H1 (cell line): ENCODE data around the gene RS1. TPM values are rescaled to one million over a fixed set of nuclear protein-coding genes. Genes with fewer than 3 reads are reported as not detected.

ENCODE experiments used
- CTCF ChIA-PET: fragments of 300-600 bp; sonication (Branson Sonifier 250); formaldehyde crosslinking; loops from one replicate; lab custom pipeline; 2021; ENCODE audit not compliant: partially characterized antibody; lab: Charles Lee
- POLR2A ChIA-PET: fragments of 300-600 bp; sonication (Branson Sonifier 250); formaldehyde crosslinking; loops from one replicate; lab custom pipeline; 2021; ENCODE audit warnings: inconsistent platforms; ENCODE audit not compliant: partially characterized antibody; lab: Charles Lee
- DNase-seq, 2 experiments: peaks; one replicate each; pipeline versions ENCODE4 v3.0.0 to v3.0.0-alpha.2; 2010 to 2022; ENCODE audit warnings: low spot score in 2 of 2, low read depth in 1 of 2, mixed read lengths in 1 of 2
- FAIRE-seq: peaks from 2 replicates; lab custom pipeline; 2011; peaks lifted over from hg19 to GRCh38; lab: Jason Lieb, UNC
- H2AFZ ChIP-seq: 2 replicates; pipeline ENCODE4 v1.8.1; 2012; ENCODE audit warnings: low read length, inconsistent platforms
- H2AK5ac ChIP-seq: 2 replicates; pipeline ENCODE4 v1.6.1; 2013; ENCODE audit warnings: low read depth, low read length
- H2BK120ac ChIP-seq: replicated peaks from 2 replicates; pipeline ENCODE3; 2013; ENCODE audit warnings: low read depth, low read length, inconsistent platforms
- H2BK12ac ChIP-seq: 2 replicates; pipeline ENCODE4 v1.6.1; 2013; ENCODE audit warnings: low read depth, low read length
- H2BK15ac ChIP-seq: 2 replicates; pipeline ENCODE4 v1.6.1; 2013; ENCODE audit warnings: low read length
- H2BK20ac ChIP-seq: 2 replicates; pipeline ENCODE4 v1.6.1; 2013; ENCODE audit warnings: low read length
- H2BK5ac ChIP-seq: 2 replicates; pipeline ENCODE4 v1.6.1; 2013; ENCODE audit warnings: low read depth, low read length
- H3K14ac ChIP-seq: 2 replicates; pipeline ENCODE4 v1.6.1; 2013; ENCODE audit warnings: inconsistent platforms; ENCODE audit not compliant: insufficient read length
- H3K18ac ChIP-seq: 2 replicates; pipeline ENCODE4 v1.6.1; 2013; ENCODE audit warnings: low read length; ENCODE audit errors: extremely low read depth
- H3K23ac ChIP-seq: 2 replicates; pipeline ENCODE4 v1.6.1; 2013; ENCODE audit warnings: inconsistent platforms; ENCODE audit not compliant: insufficient read length
- H3K23me2 ChIP-seq: 2 replicates; pipeline ENCODE4 v1.6.1; 2013; ENCODE audit warnings: low read depth, low read length
- H3K27ac ChIP-seq: 2 replicates; pipeline ENCODE4 v1.6.1; 2011; ENCODE audit warnings: low read depth, low read length, inconsistent platforms
- H3K27me3 ChIP-seq, 4 experiments: replicated peaks in 1 of 4; 1 replicate in 1 of 4; 2 replicates in 3 of 4; pipeline versions ENCODE4 v1.6.1 to v1.8.1; 2011 to 2013; ENCODE audit warnings: low read length in 3 of 4, mild to moderate bottlenecking in 3 of 4, inconsistent platforms in 2 of 4, mixed read lengths in 2 of 4, moderate library complexity in 1 of 4; ENCODE audit not compliant: control insufficient read depth in 3 of 4, insufficient read depth in 3 of 4; ENCODE audit errors: extremely low read depth in 1 of 4
- H3K36me3 ChIP-seq, 4 experiments: 2 replicates each; pipeline versions ENCODE4 v1.6.1 to v1.8.1; 2011 to 2013; ENCODE audit warnings: mild to moderate bottlenecking in 4 of 4, low read length in 3 of 4, moderate library complexity in 2 of 4, control low read depth in 1 of 4, inconsistent platforms in 1 of 4; ENCODE audit not compliant: insufficient read depth in 4 of 4, control insufficient read depth in 2 of 4
- H3K4ac ChIP-seq: replicated peaks from 2 replicates; pipeline ENCODE3; 2013; ENCODE audit warnings: low read length, low read depth, mixed read lengths, inconsistent platforms; ENCODE audit not compliant: insufficient read length
- H3K4me1 ChIP-seq, 4 experiments: replicated peaks in 1 of 4; 1 replicate in 1 of 4; 2 replicates in 3 of 4; pipeline versions ENCODE4 v1.6.1 to v1.8.1; 2011 to 2013; ENCODE audit warnings: low read length in 3 of 4, inconsistent platforms in 2 of 4, mixed read lengths in 1 of 4; ENCODE audit not compliant: insufficient read depth in 4 of 4, control insufficient read depth in 3 of 4
- H3K4me2 ChIP-seq, 2 experiments: 2 replicates each; pipeline versions ENCODE4 v1.6.1 to v1.8.1; 2011 to 2013; ENCODE audit warnings: low read depth in 2 of 2, low read length in 2 of 2, control low read depth in 1 of 2, inconsistent platforms in 1 of 2, mild to moderate bottlenecking in 1 of 2; ENCODE audit not compliant: insufficient read depth in 1 of 2
- H3K4me3 ChIP-seq, 4 experiments: fragments of 200-600, 300-600 bp in 1 of 4; sonication (generic), shearing (Covaris generic), sonication (Bioruptor Twin) in 1 of 4; 2 replicates each; pipeline versions ENCODE4 v1.5.1 to v1.8.1; 2011 to 2016; ENCODE audit warnings: low read length in 4 of 4, low read depth in 3 of 4, control low read depth in 2 of 4, inconsistent platforms in 2 of 4, mild to moderate bottlenecking in 2 of 4, mixed read lengths in 1 of 4, moderate library complexity in 1 of 4; ENCODE audit not compliant: insufficient read depth in 2 of 4; ENCODE audit errors: extremely low read depth in 1 of 4
- H3K56ac ChIP-seq: replicated peaks from 2 replicates; pipeline ENCODE3; 2013; ENCODE audit warnings: low read depth, mild to moderate bottlenecking, mixed read lengths, low read length, inconsistent platforms; ENCODE audit not compliant: insufficient read length
- H3K79me1 ChIP-seq: 2 replicates; pipeline ENCODE4 v1.6.1; 2013; ENCODE audit warnings: low read depth, low read length, control low read depth
- H3K79me2 ChIP-seq, 2 experiments: 2 replicates each; pipeline versions ENCODE4 v1.6.1 to v1.8.1; 2012 to 2013; ENCODE audit warnings: low read length in 2 of 2, mild to moderate bottlenecking in 2 of 2, inconsistent platforms in 1 of 2; ENCODE audit not compliant: insufficient read depth in 2 of 2, control insufficient read depth in 1 of 2
- H3K9ac ChIP-seq, 4 experiments: replicated peaks in 1 of 4; 1 replicate in 1 of 4; 2 replicates in 3 of 4; pipeline versions ENCODE4 v1.6.1 to v1.8.1; 2011 to 2013; ENCODE audit warnings: low read depth in 3 of 4, low read length in 3 of 4, control low read depth in 2 of 4, mild to moderate bottlenecking in 2 of 4, moderate library complexity in 2 of 4, inconsistent platforms in 1 of 4; ENCODE audit errors: extremely low read depth in 1 of 4
- H3K9me3 ChIP-seq, 2 experiments: 2 replicates each; pipeline versions ENCODE4 v1.6.1 to v1.8.1; 2012 to 2013; ENCODE audit warnings: mild to moderate bottlenecking in 2 of 2, moderate library complexity in 2 of 2, control low read depth in 1 of 2, inconsistent platforms in 1 of 2, low read depth in 1 of 2, low read length in 1 of 2, mixed read lengths in 1 of 2; ENCODE audit not compliant: insufficient read depth in 2 of 2
- H4K20me1 ChIP-seq, 2 experiments: replicated peaks in 1 of 2; 2 replicates each; pipeline versions ENCODE3 to v1.8.1; 2011 to 2013; ENCODE audit warnings: inconsistent platforms in 2 of 2, low read length in 2 of 2, mild to moderate bottlenecking in 1 of 2; ENCODE audit not compliant: insufficient read depth in 2 of 2, control insufficient read depth in 1 of 2
- H4K5ac ChIP-seq: 2 replicates; pipeline ENCODE4 v1.6.1; 2013; ENCODE audit warnings: low read length, low read depth, mixed read lengths, inconsistent platforms; ENCODE audit not compliant: insufficient read length
- H4K8ac ChIP-seq: 2 replicates; pipeline ENCODE4 v1.8.0; 2013; ENCODE audit warnings: mild to moderate bottlenecking, moderate library complexity, low read length, inconsistent platforms; ENCODE audit not compliant: insufficient read depth; ENCODE audit errors: extremely low read depth
- H4K91ac ChIP-seq: replicated peaks from 2 replicates; pipeline ENCODE3; 2013; ENCODE audit warnings: low read length, mixed read lengths, inconsistent platforms; ENCODE audit not compliant: insufficient read length
- BRCA1 ChIP-seq: IDR thresholded peaks from 2 replicates; pipeline ENCODE4 v1.6.1; 2012; ENCODE audit warnings: low read depth, low read length, improper control_type of control experiment
- CBX5 ChIP-seq: fragments of 300-800, 300-1000 bp; sonication (generic); IDR thresholded peaks from 2 replicates; pipeline ENCODE4 v1.7.1; 2016; ENCODE audit warnings: antibody characterized with exemption, low read length, low read depth
- CHD1 ChIP-seq: IDR thresholded peaks from 2 replicates; pipeline ENCODE4 v1.6.1; 2012; ENCODE audit warnings: low read depth, low read length, improper control_type of control experiment
- CHD2 ChIP-seq: IDR thresholded peaks from 2 replicates; pipeline ENCODE4 v1.6.1; 2012; ENCODE audit warnings: low read length, improper control_type of control experiment
- KDM1A ChIP-seq: fragments of 200-600, 300-600 bp; sonication (generic); IDR thresholded peaks from 2 replicates; pipeline ENCODE4 v1.7.1; 2016; ENCODE audit warnings: mild to moderate bottlenecking, low read length, borderline replicate concordance
- PHF8 ChIP-seq: fragments of 200-600 bp; sonication (generic); conservative IDR thresholded peaks from 2 replicates; pipeline ENCODE4 v1.7.1; 2012; ENCODE audit warnings: low read depth, mild to moderate bottlenecking, inconsistent platforms, low read length, moderate library complexity
- POLR2A ChIP-seq, 2 experiments: IDR thresholded peaks; 1 replicate in 1 of 2; 2 replicates in 1 of 2; pipeline ENCODE4 v1.6.1; 2011; ENCODE audit warnings: low read depth in 2 of 2, low read length in 2 of 2, mild to moderate bottlenecking in 2 of 2; ENCODE audit errors: control extremely low read depth in 1 of 2
- RAD21 ChIP-seq, 2 experiments: IDR thresholded peaks in 1 of 2; conservative IDR thresholded peaks in 1 of 2; 2 replicates each; pipeline ENCODE4 v1.6.1; 2011; ENCODE audit warnings: low read depth in 2 of 2, low read length in 2 of 2, improper control_type of control experiment in 1 of 2, inconsistent platforms in 1 of 2, mild to moderate bottlenecking in 1 of 2, moderate library complexity in 1 of 2
- RFX5 ChIP-seq: IDR thresholded peaks from 2 replicates; pipeline ENCODE4 v1.6.1; 2011; ENCODE audit warnings: low read depth, low read length, improper control_type of control experiment, borderline replicate concordance
- TEAD4 ChIP-seq: IDR thresholded peaks from 2 replicates; pipeline ENCODE4 v1.6.1; 2012; ENCODE audit warnings: low read depth, low read length, inconsistent platforms, mixed read lengths
- ZNF274 ChIP-seq: IDR thresholded peaks from 2 replicates; pipeline ENCODE4 v1.7.0; 2012; ENCODE audit warnings: low read length, borderline replicate concordance; ENCODE audit errors: extremely low read depth
- WGBS, 2 experiments: shearing (Covaris generic) in 1 of 2; methylation state at CpG; one replicate each; pipeline versions ENCODE4 v1.1.6 to v1.1.7; 2013 to 2015; ENCODE audit warnings: low lambda C conversion rate in 2 of 2, mixed read lengths in 2 of 2, inconsistent platforms in 1 of 2, low coverage in 1 of 2, missing lambda C conversion rate in 1 of 2; ENCODE audit not compliant: insufficient replicate concordance in 2 of 2, insufficient coverage in 1 of 2, insufficient read length in 1 of 2; ENCODE audit errors: extremely low coverage in 1 of 2, missing lambda C conversion rate in 1 of 2; 5-methylcytosine and 5-hydroxymethylcytosine counted together
- polyA plus RNA-seq, 7 experiments: library from polyadenylated mRNA; depleted of rRNA in 3 of 7; stranded (reverse) in 5 of 7; unstranded in 2 of 7; fragments of >200 nt in 5 of 7; fragments of 200-250 nt in 2 of 7; gene quantifications; 1 replicate in 5 of 7; 2 replicates in 1 of 7; 4 replicates in 1 of 7; pipeline versions ENCODE4 v1.2.1 to v1.2.3, GENCODE V29; 2011 to 2013; ENCODE audit warnings: missing spikeins in 2 of 7, mixed read lengths in 2 of 7
- total RNA-seq: library from RNA; stranded (reverse); fragmentation: NEBNext Ultra II Directional; extraction: Animal tissue kit (Norgen Biotek cat#: 25700); gene quantifications from 2 replicates; pipeline ENCODE4 v1.2.1, GENCODE V29; 2021

RS1 gene
- total and polyA plus RNA-seq, 2 of the 8 experiments (the other 6 are each of a cell fraction or from before 2014, with no cell fraction given), result 0.03 TPM; not detected in 1

DNA sequence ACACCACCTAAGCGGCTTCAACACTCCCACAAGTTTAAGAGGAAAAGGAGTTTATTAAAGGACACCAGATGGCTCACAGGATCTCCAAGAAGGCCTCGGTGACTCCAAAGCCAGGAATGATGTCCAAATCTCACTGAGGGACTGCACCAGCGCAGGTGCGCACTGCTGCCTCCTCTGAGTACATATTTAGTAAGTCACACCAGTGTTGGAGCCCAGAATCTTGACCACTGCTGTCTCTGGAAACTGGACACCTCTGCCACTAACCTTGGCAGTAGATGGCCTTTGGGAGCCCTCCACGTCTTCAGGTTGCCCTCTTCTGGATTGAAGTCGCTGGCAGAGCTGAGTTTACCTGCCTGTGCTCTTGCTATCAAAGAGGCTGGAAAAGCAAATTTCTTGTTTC is 10.1 kb upstream of the RS1 start:
- no peak overlapping the region for H2AK5ac ChIP-seq
- H4K8ac ChIP-seq, result no peak overlapping the region
- no peak overlapping the region for H3K14ac ChIP-seq
- H3K23ac ChIP-seq, result no peak overlapping the region
- no peaks in the 10 kb centered on the region for H3K36me3 ChIP-seq
- no peak overlapping the region for H3K4me3 ChIP-seq
- H2BK12ac ChIP-seq, result no peak overlapping the region
- no peak for FAIRE-seq
- 0 out of 7 replicates have a peak, but pooled peaks cover 0 to 2% (median 0%) of the 10 kb centered on the region in 4 experiments for H3K4me1 ChIP-seq
- H3K79me1 ChIP-seq, result no peaks in the 10 kb centered on the region
- H3K9ac ChIP-seq, result no peak overlapping the region
- no peak overlapping the region for H4K5ac ChIP-seq
- H3K18ac ChIP-seq, result no peak overlapping the region
- H3K4me2 ChIP-seq, result no peak overlapping the region
- H3K4ac ChIP-seq, result no peak overlapping the region
- no peak for DNase-seq
- H3K56ac ChIP-seq, result no peak overlapping the region
- H4K20me1 ChIP-seq, result no peaks in the 10 kb centered on the region
- POLR2A ChIA-PET, result no interaction called here
- H3K79me2 ChIP-seq, result no peaks in the 10 kb centered on the region
- no peak overlapping the region for H3K27ac ChIP-seq
- H2BK20ac ChIP-seq, result no peak overlapping the region
- no peak overlapping the region for H2BK5ac ChIP-seq
- H3K23me2 ChIP-seq, result no peaks in the 10 kb centered on the region
- H3K9me3 ChIP-seq, result no peaks in the 10 kb centered on the region
- H3K27me3 ChIP-seq, result no peaks in the 10 kb centered on the region
- WGBS, 2 experiments, result 90% methylated on average over 5 of the region's 6 CpGs; no CpG with 5 or more reads in 1 of the 2 experiments
- H2BK120ac ChIP-seq, result no peak overlapping the region
- CTCF ChIA-PET, result no interaction called here
- no peak overlapping the region for H2AFZ ChIP-seq
- TF ChIP-seq RFX5 (no peak), RAD21 (IDR thresholded peaks at IDR 0.05 in 1 of 2, conservative IDR thresholded peaks at IDR 0.05 in 1 of 2; ENCODE audit: low read depth in 2 of 2, low read length in 2 of 2) (no peak), CBX5 (no peak), PHF8 (no peak), KDM1A (no peak), BRCA1 (no peak), ZNF274 (no peak), TEAD4 (no peak), CHD2 (no peak), CHD1 (no peak), POLR2A (IDR thresholded peaks at IDR 0.05; ENCODE audit: control extremely low read depth in 1 of 2, low read depth in 2 of 2, low read length in 2 of 2) (no peak)
- H2BK15ac ChIP-seq, result no peak overlapping the region
- H4K91ac ChIP-seq, result no peak overlapping the region
